ENCODE data around the gene ZCWPW2. TPM values are rescaled to one million over a fixed set of nuclear protein-coding genes. Genes with fewer than 3 reads are reported as not detected.

The ZCWPW2 gene
- total and polyA plus RNA-seq, 9 of the 15 experiments (the other 6 are each of a cell fraction or from before 2014, with no cell fraction given) = 0.10 to 0.77 (median 0.44) TPM

GRCh38 chr3:28476194-28476593 lies 127.7 kb downstream of the ZCWPW2 start:
- intact Hi-C loops (cut with micrococcal nuclease) = no loop called here

More at GRCh38 chr3:28476194-28476593, 127.7 kb downstream of the ZCWPW2 start:
- ChIA-PET POLR2A (no interaction called here), CTCF (ENCODE audit: low intra/inter-chr PET ratio) (interaction anchor here (1.4 kb wide), 1 partner anchor 1723 kb away, joined by 3 read pairs; no protein-coding TSS in a partner anchor)
- in situ Hi-C loops (cut with MboI) = no loop called here
- no peaks in the 10 kb centered on the region for H3K79me2 ChIP-seq (ENCODE audit: control insufficient read depth, insufficient read depth, low read length)
- no peak overlapping the region for H3K4me3 ChIP-seq
- no TSS peak for BruUV-seq (replicated peaks)
- H4K20me1 ChIP-seq (replicated peaks; ENCODE audit: control insufficient read depth, insufficient read depth, low read length) = no peaks in the 10 kb centered on the region
- no peak overlapping the region for H2AFZ ChIP-seq (ENCODE audit: low read depth, low read length)
- TF ChIP-seq CTCF (IDR thresholded peaks at IDR 0.05 in 2 of 3, conservative IDR thresholded peaks at IDR 0.05 in 1 of 3; ENCODE audit: insufficient read depth in 2 of 3, low read depth in 1 of 3, low read length in 3 of 3) = peak in 2 of 3 experiments; percentile 1 to 41; a peak in 3 of 6 replicates
- no peak for TF ChIP-seq ELK1 (CRISPR knock-in tag; IDR thresholded peaks at IDR 0.05)
- peak; percentile 11 to 39; a peak in 2 of 4 replicates for TF ChIP-seq RAD21 (CRISPR knock-in tag; conservative IDR thresholded peaks at IDR 0.05 in 1 of 2, IDR thresholded peaks at IDR 0.05 in 1 of 2)
- TF ChIP-seq MTF1 (CRISPR knock-in tag; IDR thresholded peaks at IDR 0.05; ENCODE audit: borderline replicate concordance) = no peak
- no peak for TF ChIP-seq HBP1 (CRISPR knock-in tag; IDR thresholded peaks at IDR 0.05)
- H3K9me1 ChIP-seq (ENCODE audit: control insufficient read depth, insufficient read depth, low read length) = no peaks in the 10 kb centered on the region
- H3K27ac ChIP-seq (ENCODE audit: extremely low read depth, low read depth, low read length) = no peak overlapping the region
- DNase-seq (ENCODE audit: extremely low read depth in 1 of 4, low spot score in 3 of 4) (peak; percentile 11 to 22 (median 15)), ATAC-seq (no peak), FAIRE-seq (no peak)
- H3K9ac ChIP-seq (ENCODE audit: insufficient read depth in 1 of 2, low read depth in 2 of 2, low read length in 2 of 2) = no peak overlapping the region
- H3K36me3 ChIP-seq (ENCODE audit: control insufficient read depth, insufficient read depth, low read length) = no peaks in the 10 kb centered on the region
- H3K4me1 ChIP-seq (replicated peaks in 1 of 2; ENCODE audit: control insufficient read depth in 2 of 2, insufficient read depth in 2 of 2, low read length in 2 of 2) = no peaks in the 10 kb centered on the region
- no peak overlapping the region for H3K4me2 ChIP-seq (ENCODE audit: insufficient read depth, low read length)
- no peaks in the 10 kb centered on the region for H3K9me3 ChIP-seq (replicated peaks; ENCODE audit: control insufficient read depth, insufficient read depth, low read depth, low read length)
- no peaks in the 10 kb centered on the region for H3K27me3 ChIP-seq (ENCODE audit: control insufficient read depth in 2 of 2, insufficient read depth in 2 of 2, low read length in 2 of 2)
